Panc1 (cell line): ENCODE measurements around the gene ADAMTS4.

Experiments used
- CTCF ChIP-seq: fragments of 450-650 bp; IDR thresholded peaks from 2 replicates; pipeline ENCODE4 v1.5.1; 2017; ENCODE audit warnings: mild to moderate bottlenecking
- POLR2AphosphoS5 ChIP-seq: IDR thresholded peaks from 2 replicates; pipeline ENCODE4 v1.6.1; 2012; ENCODE audit warnings: mild to moderate bottlenecking, low read depth, low read length, moderate library complexity
- SIN3A ChIP-seq: IDR thresholded peaks from 2 replicates; pipeline ENCODE4 v1.6.1; 2012; ENCODE audit warnings: low read depth, mild to moderate bottlenecking, low read length, moderate library complexity, borderline replicate concordance; ENCODE audit not compliant: insufficient read depth
- TF ChIP-seq, protein P1 (sequence below), 2 experiments: IDR thresholded peaks; 2 replicates each; pipeline ENCODE4 v1.6.1; 2011 to 2012; ENCODE audit warnings: low read depth in 2 of 2, control low read depth in 1 of 2, low read length in 1 of 2, mild to moderate bottlenecking in 1 of 2, moderate library complexity in 1 of 2; ENCODE audit not compliant: insufficient read depth in 1 of 2

GRCh38 chr1:161201836-161202712 lies 3.2 kb upstream of the ADAMTS4 start, which contains the start of gene NDUFS2:
- TF ChIP-seq CTCF (no peak), SIN3A (0 out of 2 replicates have a peak, but pooled peaks have one; percentile 31), POLR2AphosphoS5 (peak; percentile 86)
- TF ChIP-seq, protein P1, sequence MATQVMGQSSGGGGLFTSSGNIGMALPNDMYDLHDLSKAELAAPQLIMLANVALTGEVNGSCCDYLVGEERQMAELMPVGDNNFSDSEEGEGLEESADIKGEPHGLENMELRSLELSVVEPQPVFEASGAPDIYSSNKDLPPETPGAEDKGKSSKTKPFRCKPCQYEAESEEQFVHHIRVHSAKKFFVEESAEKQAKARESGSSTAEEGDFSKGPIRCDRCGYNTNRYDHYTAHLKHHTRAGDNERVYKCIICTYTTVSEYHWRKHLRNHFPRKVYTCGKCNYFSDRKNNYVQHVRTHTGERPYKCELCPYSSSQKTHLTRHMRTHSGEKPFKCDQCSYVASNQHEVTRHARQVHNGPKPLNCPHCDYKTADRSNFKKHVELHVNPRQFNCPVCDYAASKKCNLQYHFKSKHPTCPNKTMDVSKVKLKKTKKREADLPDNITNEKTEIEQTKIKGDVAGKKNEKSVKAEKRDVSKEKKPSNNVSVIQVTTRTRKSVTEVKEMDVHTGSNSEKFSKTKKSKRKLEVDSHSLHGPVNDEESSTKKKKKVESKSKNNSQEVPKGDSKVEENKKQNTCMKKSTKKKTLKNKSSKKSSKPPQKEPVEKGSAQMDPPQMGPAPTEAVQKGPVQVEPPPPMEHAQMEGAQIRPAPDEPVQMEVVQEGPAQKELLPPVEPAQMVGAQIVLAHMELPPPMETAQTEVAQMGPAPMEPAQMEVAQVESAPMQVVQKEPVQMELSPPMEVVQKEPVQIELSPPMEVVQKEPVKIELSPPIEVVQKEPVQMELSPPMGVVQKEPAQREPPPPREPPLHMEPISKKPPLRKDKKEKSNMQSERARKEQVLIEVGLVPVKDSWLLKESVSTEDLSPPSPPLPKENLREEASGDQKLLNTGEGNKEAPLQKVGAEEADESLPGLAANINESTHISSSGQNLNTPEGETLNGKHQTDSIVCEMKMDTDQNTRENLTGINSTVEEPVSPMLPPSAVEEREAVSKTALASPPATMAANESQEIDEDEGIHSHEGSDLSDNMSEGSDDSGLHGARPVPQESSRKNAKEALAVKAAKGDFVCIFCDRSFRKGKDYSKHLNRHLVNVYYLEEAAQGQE (IDR thresholded peaks at IDR 0.05; ENCODE audit: insufficient read depth in 1 of 2, low read depth in 2 of 2, low read length in 1 of 2) = no peak; a peak in 1 of 4 replicates
